Fibroblast of lung (primary cell): Measurements from ENCODE around the gene ZNF263. TPM values are rescaled to one million over a fixed set of nuclear protein-coding genes. Genes with fewer than 3 reads are reported as not detected.

Source experiments
- DNase-seq, 2 donors: peaks; one replicate each; pipeline versions ENCODE4 v3.0.0 to v3.0.0-alpha.2; 2010; ENCODE audit warnings: low read depth in 2 of 2
- H2AFZ ChIP-seq: 2 replicates; pipeline ENCODE4 v1.5.1; 2012; ENCODE audit warnings: low read length, control low read depth, inconsistent platforms
- H3K27ac ChIP-seq: 2 replicates; pipeline ENCODE4 v1.5.1; 2011; ENCODE audit warnings: low read length, control low read depth; ENCODE audit not compliant: insufficient read depth
- H3K27me3 ChIP-seq: 2 replicates; pipeline ENCODE4 v1.5.1; 2011; ENCODE audit warnings: mild to moderate bottlenecking, low read length; ENCODE audit not compliant: control insufficient read depth, insufficient read depth
- H3K36me3 ChIP-seq: 2 replicates; pipeline ENCODE4 v1.5.1; 2011; ENCODE audit warnings: low read length; ENCODE audit not compliant: control insufficient read depth, insufficient read depth
- H3K4me1 ChIP-seq: 2 replicates; pipeline ENCODE4 v1.5.1; 2011; ENCODE audit warnings: low read length; ENCODE audit not compliant: control insufficient read depth, insufficient read depth; ENCODE audit errors: extremely low read depth
- H3K4me2 ChIP-seq: 2 replicates; pipeline ENCODE4 v1.5.1; 2011; ENCODE audit warnings: low read length, control low read depth; ENCODE audit not compliant: insufficient read depth; ENCODE audit errors: extremely low read depth
- H3K4me3 ChIP-seq, 4 experiments: fragments of 200-600 bp in 1 of 4; sonication (generic) in 1 of 4; replicated peaks in 1 of 4; 2 replicates each; pipeline ENCODE4 v1.5.1; 2011 to 2016; ENCODE audit warnings: low read length in 4 of 4, low read depth in 3 of 4, mild to moderate bottlenecking in 3 of 4, control low read depth in 2 of 4, inconsistent platforms in 1 of 4, mixed read lengths in 1 of 4; ENCODE audit not compliant: insufficient read depth in 1 of 4; ENCODE audit errors: control extremely low read depth in 1 of 4
- H3K79me2 ChIP-seq: 2 replicates; pipeline ENCODE4 v1.5.1; 2012; ENCODE audit warnings: mild to moderate bottlenecking, low read length, inconsistent platforms; ENCODE audit not compliant: control insufficient read depth, insufficient read depth
- H3K9ac ChIP-seq: 2 replicates; pipeline ENCODE4 v1.5.1; 2011; ENCODE audit warnings: mild to moderate bottlenecking, low read length, control low read depth; ENCODE audit not compliant: insufficient read depth
- H3K9me3 ChIP-seq: 2 replicates; pipeline ENCODE4 v1.5.1; 2012; ENCODE audit warnings: low read depth, low read length; ENCODE audit not compliant: control insufficient read depth, insufficient read depth
- H4K20me1 ChIP-seq: 2 replicates; pipeline ENCODE4 v1.5.1; 2011; ENCODE audit warnings: low read length; ENCODE audit not compliant: control insufficient read depth, insufficient read depth; ENCODE audit errors: extremely low read depth
- CTCF ChIP-seq, 2 donors: IDR thresholded peaks in 1 of 2; conservative IDR thresholded peaks in 1 of 2; 1 replicate in 1 of 2; 2 replicates in 1 of 2; pipeline ENCODE4 v1.5.1; 2011 to 2012; ENCODE audit warnings: low read length in 2 of 2, control low read depth in 1 of 2, inconsistent platforms in 1 of 2, low read depth in 1 of 2, mild to moderate bottlenecking in 1 of 2
- EZH2 ChIP-seq: IDR thresholded peaks from 2 replicates; pipeline ENCODE4 v1.5.1; 2012; ENCODE audit warnings: low read length, control low read depth, mild to moderate bottlenecking; ENCODE audit errors: missing control alignments
- polyA plus RNA-seq, 2 donors: library from polyadenylated mRNA; depleted of rRNA in 1 of 2; stranded (reverse) in 1 of 2; unstranded in 1 of 2; fragments of >200 nt; gene quantifications; 2 replicates each; pipeline ENCODE4 v1.2.1, GENCODE V29; 2011 to 2012; ENCODE audit warnings: missing spikeins in 1 of 2
- total RNA-seq: library from RNA; depleted of rRNA; stranded (reverse); fragments of >200 nt; gene quantifications from 2 replicates; pipeline ENCODE4 v1.2.1, GENCODE V29; 2014

The ZNF263 gene
- total and polyA plus RNA-seq, 2 donors (not counting 1 experiment from before 2014, with no cell fraction given), result 11.1 to 37.3 TPM

GRCh38 chr16:3246876-3247275 is 36.4 kb upstream of the ZNF263 start:
- Histone ChIP-seq H3K4me1 (no peaks in the 10 kb centered on the region), H3K27ac (no peak overlapping the region), H3K36me3 (no peaks in the 10 kb centered on the region), H3K9me3 (no peaks in the 10 kb centered on the region), H3K27me3 (peaks cover 4% of the 10 kb centered on the region), H3K4me2 (no peak overlapping the region), H3K79me2 (no peaks in the 10 kb centered on the region), H3K9ac (no peak overlapping the region), H2AFZ (no peak overlapping the region), H3K4me3 (no peak overlapping the region), H4K20me1 (no peaks in the 10 kb centered on the region)
- DNase-seq, result no peak
- no peak for TF ChIP-seq CTCF (conservative IDR thresholded peaks at IDR 0.05 in 1 of 2, IDR thresholded peaks at IDR 0.05 in 1 of 2; ENCODE audit: low read depth in 1 of 2, low read length in 2 of 2)
- no peak for TF ChIP-seq EZH2

- H3K9me3 ChIP-seq, result no peaks in the 10 kb centered on the region
- H3K4me2 ChIP-seq, result no peak overlapping the region
- peaks cover 4% of the 10 kb centered on the region for H3K27me3 ChIP-seq
- no peak overlapping the region for H3K4me3 ChIP-seq
- TF ChIP-seq EZH2 (no peak), CTCF (conservative IDR thresholded peaks at IDR 0.05 in 1 of 2, IDR thresholded peaks at IDR 0.05 in 1 of 2; ENCODE audit: low read depth in 1 of 2, low read length in 2 of 2) (no peak)
- H2AFZ ChIP-seq, result no peak overlapping the region
- no peaks in the 10 kb centered on the region for H4K20me1 ChIP-seq
- H3K4me1 ChIP-seq, result no peaks in the 10 kb centered on the region
- no peaks in the 10 kb centered on the region for H3K36me3 ChIP-seq
- H3K27ac ChIP-seq, result no peak overlapping the region
- no peak for DNase-seq
- no peak overlapping the region for H3K9ac ChIP-seq
- H3K79me2 ChIP-seq, result no peaks in the 10 kb centered on the region
Observed at GRCh38 chr16:3248596-3248995, 34.7 kb upstream of the ZNF263 start.

GRCh38 chr16:3249020-3249419 is 34.3 kb upstream of the ZNF263 start:
- H3K4me2 ChIP-seq, result no peak overlapping the region
- no peak for TF ChIP-seq EZH2
- TF ChIP-seq CTCF (conservative IDR thresholded peaks at IDR 0.05 in 1 of 2, IDR thresholded peaks at IDR 0.05 in 1 of 2; ENCODE audit: low read depth in 1 of 2, low read length in 2 of 2), result no peak
- H3K4me1 ChIP-seq, result no peaks in the 10 kb centered on the region
- H3K9ac ChIP-seq, result no peak overlapping the region
- no peaks in the 10 kb centered on the region for H4K20me1 ChIP-seq
- H3K27ac ChIP-seq, result no peak overlapping the region
- no peak for DNase-seq
- no peak overlapping the region for H2AFZ ChIP-seq
- peaks cover 4% of the 10 kb centered on the region for H3K27me3 ChIP-seq
- H3K9me3 ChIP-seq, result no peaks in the 10 kb centered on the region
- H3K4me3 ChIP-seq, result no peak overlapping the region
- no peaks in the 10 kb centered on the region for H3K36me3 ChIP-seq
- H3K79me2 ChIP-seq, result no peaks in the 10 kb centered on the region
